A549 (cell line): ENCODE results near the gene RFX1.

Experiments
- CBX2 ChIP-seq: fragments of 200-600 bp; sonication (generic); IDR thresholded peaks from 2 replicates; pipeline ENCODE4 v1.6.1; 2016; ENCODE audit warnings: low read depth, mild to moderate bottlenecking, borderline replicate concordance
- CEBPB ChIP-seq, 2 experiments: fragments of >200 bp in 1 of 2; sonication (Bioruptor Twin) in 1 of 2; formaldehyde crosslinking in 1 of 2; IDR thresholded peaks; 2 replicates each; pipeline ENCODE4 v1.6.1; 2012 to 2016
- EHMT2 ChIP-seq: fragments of 200-600 bp; sonication (generic); IDR thresholded peaks from 2 replicates; pipeline ENCODE4 v1.6.1; 2016; ENCODE audit warnings: antibody characterized with exemption, low read depth, mild to moderate bottlenecking, moderate library complexity
- EP300 ChIP-seq, 2 experiments: fragments of >200 bp; sonication (Bioruptor Twin); formaldehyde crosslinking; IDR thresholded peaks; 2 replicates in 1 of 2; 3 replicates in 1 of 2; pipeline ENCODE4 v1.6.1; 2016 to 2017
- FOSL2 ChIP-seq, 2 experiments: fragments of 450-650 bp in 1 of 2; fragments of >200 bp in 1 of 2; sonication (Bioruptor Twin) in 1 of 2; formaldehyde crosslinking; IDR thresholded peaks; 2 replicates each; pipeline versions ENCODE4 v1.5.0 to v1.6.1; 2016 to 2020; ENCODE audit warnings: mild to moderate bottlenecking in 1 of 2, moderate library complexity in 1 of 2
- HOXB5 ChIP-seq: fragments of 250-450 bp; sonication (Bioruptor Pico); IDR thresholded peaks from 2 replicates; pipeline ENCODE4 v1.5.0; 2020; ENCODE audit warnings: mild to moderate bottlenecking, moderate library complexity
- MAFK ChIP-seq: fragments of 450-650 bp; IDR thresholded peaks from 2 replicates; pipeline ENCODE4 v1.6.1; 2014; ENCODE audit not compliant: partially characterized antibody
- MAZ ChIP-seq: fragments of 150-350 bp; IDR thresholded peaks from 2 replicates; pipeline ENCODE4 v1.6.1; 2014; ENCODE audit warnings: antibody characterized with exemption, low read depth, low read length, borderline replicate concordance
- POLR2A ChIP-seq: IDR thresholded peaks from 2 replicates; pipeline ENCODE4 v1.6.1; 2012; ENCODE audit warnings: mild to moderate bottlenecking, low read length
- RARB ChIP-seq: fragments of 250-450 bp; sonication (Bioruptor Pico); IDR thresholded peaks from 2 replicates; pipeline ENCODE4 v1.8.0; 2021; ENCODE audit warnings: mild to moderate bottlenecking, moderate library complexity
- ZFP36 ChIP-seq: fragments of 450-650 bp; IDR thresholded peaks from 2 replicates; pipeline ENCODE4 v1.6.1; 2014; ENCODE audit warnings: borderline replicate concordance; ENCODE audit not compliant: partially characterized antibody
- TF ChIP-seq, protein P1 (sequence below): fragments of >200 bp; sonication (Bioruptor Twin); formaldehyde crosslinking; IDR thresholded peaks from 3 replicates; pipeline ENCODE4 v1.5.1; 2016
- TF ChIP-seq, protein P2 (sequence below): IDR thresholded peaks from 2 replicates; pipeline ENCODE4 v1.6.1; 2012
- TF ChIP-seq, protein P3 (sequence below): fragments of 200-600 bp; sonication (generic); IDR thresholded peaks from 2 replicates; pipeline ENCODE4 v1.6.1; 2016; ENCODE audit warnings: antibody characterized with exemption, mild to moderate bottlenecking, moderate library complexity

DNA sequence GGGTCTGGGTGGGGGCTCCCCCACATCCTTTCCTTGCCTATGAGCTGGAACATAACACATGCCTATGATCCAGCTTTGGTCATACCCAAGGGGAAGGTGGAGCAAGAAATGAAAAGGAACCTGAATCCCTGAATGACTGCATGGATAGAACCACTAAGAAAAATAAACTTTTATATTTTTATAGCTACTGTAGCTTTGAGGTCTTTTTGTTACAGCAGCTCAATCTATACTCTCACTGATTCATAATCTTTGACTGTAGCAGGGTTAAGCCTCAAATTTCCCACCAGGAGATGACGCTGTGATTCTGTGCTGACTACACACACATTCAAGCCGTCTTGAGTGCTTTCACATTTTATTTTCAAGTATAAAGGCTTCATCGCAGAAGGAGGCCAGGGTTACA is 46.9 kb upstream of the RFX1 start:
- TF ChIP-seq, protein P1, sequence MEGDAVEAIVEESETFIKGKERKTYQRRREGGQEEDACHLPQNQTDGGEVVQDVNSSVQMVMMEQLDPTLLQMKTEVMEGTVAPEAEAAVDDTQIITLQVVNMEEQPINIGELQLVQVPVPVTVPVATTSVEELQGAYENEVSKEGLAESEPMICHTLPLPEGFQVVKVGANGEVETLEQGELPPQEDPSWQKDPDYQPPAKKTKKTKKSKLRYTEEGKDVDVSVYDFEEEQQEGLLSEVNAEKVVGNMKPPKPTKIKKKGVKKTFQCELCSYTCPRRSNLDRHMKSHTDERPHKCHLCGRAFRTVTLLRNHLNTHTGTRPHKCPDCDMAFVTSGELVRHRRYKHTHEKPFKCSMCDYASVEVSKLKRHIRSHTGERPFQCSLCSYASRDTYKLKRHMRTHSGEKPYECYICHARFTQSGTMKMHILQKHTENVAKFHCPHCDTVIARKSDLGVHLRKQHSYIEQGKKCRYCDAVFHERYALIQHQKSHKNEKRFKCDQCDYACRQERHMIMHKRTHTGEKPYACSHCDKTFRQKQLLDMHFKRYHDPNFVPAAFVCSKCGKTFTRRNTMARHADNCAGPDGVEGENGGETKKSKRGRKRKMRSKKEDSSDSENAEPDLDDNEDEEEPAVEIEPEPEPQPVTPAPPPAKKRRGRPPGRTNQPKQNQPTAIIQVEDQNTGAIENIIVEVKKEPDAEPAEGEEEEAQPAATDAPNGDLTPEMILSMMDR: no peak
- TF ChIP-seq, protein P2, sequence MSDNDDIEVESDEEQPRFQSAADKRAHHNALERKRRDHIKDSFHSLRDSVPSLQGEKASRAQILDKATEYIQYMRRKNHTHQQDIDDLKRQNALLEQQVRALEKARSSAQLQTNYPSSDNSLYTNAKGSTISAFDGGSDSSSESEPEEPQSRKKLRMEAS: no peak
- TF ChIP-seq HOXB5 (CRISPR knock-in tag) (no peak), RARB (CRISPR knock-in tag) (no peak), ZFP36 (no peak), EP300 (IDR thresholded peaks at IDR 0.05) (no peak), CEBPB (IDR thresholded peaks at IDR 0.05) (no peak), EHMT2 (no peak), MAZ (no peak), MAFK (no peak), CBX2 (no peak), FOSL2 (IDR thresholded peaks at IDR 0.05) (no peak), FOSL2 (CRISPR knock-in tag; IDR thresholded peaks at IDR 0.05) (no peak), POLR2A (no peak)
- TF ChIP-seq, protein P3, sequence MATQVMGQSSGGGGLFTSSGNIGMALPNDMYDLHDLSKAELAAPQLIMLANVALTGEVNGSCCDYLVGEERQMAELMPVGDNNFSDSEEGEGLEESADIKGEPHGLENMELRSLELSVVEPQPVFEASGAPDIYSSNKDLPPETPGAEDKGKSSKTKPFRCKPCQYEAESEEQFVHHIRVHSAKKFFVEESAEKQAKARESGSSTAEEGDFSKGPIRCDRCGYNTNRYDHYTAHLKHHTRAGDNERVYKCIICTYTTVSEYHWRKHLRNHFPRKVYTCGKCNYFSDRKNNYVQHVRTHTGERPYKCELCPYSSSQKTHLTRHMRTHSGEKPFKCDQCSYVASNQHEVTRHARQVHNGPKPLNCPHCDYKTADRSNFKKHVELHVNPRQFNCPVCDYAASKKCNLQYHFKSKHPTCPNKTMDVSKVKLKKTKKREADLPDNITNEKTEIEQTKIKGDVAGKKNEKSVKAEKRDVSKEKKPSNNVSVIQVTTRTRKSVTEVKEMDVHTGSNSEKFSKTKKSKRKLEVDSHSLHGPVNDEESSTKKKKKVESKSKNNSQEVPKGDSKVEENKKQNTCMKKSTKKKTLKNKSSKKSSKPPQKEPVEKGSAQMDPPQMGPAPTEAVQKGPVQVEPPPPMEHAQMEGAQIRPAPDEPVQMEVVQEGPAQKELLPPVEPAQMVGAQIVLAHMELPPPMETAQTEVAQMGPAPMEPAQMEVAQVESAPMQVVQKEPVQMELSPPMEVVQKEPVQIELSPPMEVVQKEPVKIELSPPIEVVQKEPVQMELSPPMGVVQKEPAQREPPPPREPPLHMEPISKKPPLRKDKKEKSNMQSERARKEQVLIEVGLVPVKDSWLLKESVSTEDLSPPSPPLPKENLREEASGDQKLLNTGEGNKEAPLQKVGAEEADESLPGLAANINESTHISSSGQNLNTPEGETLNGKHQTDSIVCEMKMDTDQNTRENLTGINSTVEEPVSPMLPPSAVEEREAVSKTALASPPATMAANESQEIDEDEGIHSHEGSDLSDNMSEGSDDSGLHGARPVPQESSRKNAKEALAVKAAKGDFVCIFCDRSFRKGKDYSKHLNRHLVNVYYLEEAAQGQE: no peak
